Hepatocyte (in vitro differentiated cells): ENCODE measurements around the gene ZBTB48.

ENCODE experiments used
- CTCF ChIP-seq: fragments of 200-600 bp; sonication (generic); IDR thresholded peaks from 2 replicates; pipeline ENCODE4 v1.5.1; 2016; ENCODE audit warnings: antibody characterized with exemption, mild to moderate bottlenecking; ENCODE audit not compliant: poor library complexity
- EZH2 ChIP-seq: fragments of 200-600 bp; sonication (generic); IDR thresholded peaks from 2 replicates; pipeline ENCODE4 v1.6.1; 2016; ENCODE audit warnings: antibody characterized with exemption, mild to moderate bottlenecking, borderline replicate concordance
- EZH2phosphoT487 ChIP-seq: fragments of 200-600 bp; sonication (generic); IDR thresholded peaks from one replicate; pipeline ENCODE4 v1.6.1; 2018; ENCODE audit warnings: antibody characterized with exemption, mild to moderate bottlenecking, low read depth, moderate library complexity; ENCODE audit not compliant: unreplicated experiment, severe bottlenecking

GRCh38 chr1:6588128-6588892 lies 8.5 kb downstream of the ZBTB48 start:
- TF ChIP-seq CTCF (no peak), EZH2phosphoT487 (no peak), EZH2 (no peak)
